Subcutaneous abdominal adipose tissue (tissue), 5 donors: ENCODE measurements around the gene C5orf22.
"Not testable (repeated sequence)": the region's sequence is repeated elsewhere in the genome, so short reads cannot be mapped to it uniquely, and the experiment has no call there.

Source experiments
- H3K27ac ChIP-seq: one replicate; pipeline ENCODE4 v1.7.0; 2013; ENCODE audit warnings: low read depth, mild to moderate bottlenecking, inconsistent platforms, low read length, moderate library complexity
- H3K27me3 ChIP-seq, 5 donors: one replicate each; pipeline ENCODE4 v1.7.0; 2013; ENCODE audit warnings: low read length in 5 of 5, inconsistent platforms in 1 of 5; ENCODE audit not compliant: control insufficient read depth in 5 of 5, insufficient read depth in 4 of 5
- H3K36me3 ChIP-seq, 5 donors: one replicate each; pipeline ENCODE4 v1.7.0; 2013; ENCODE audit warnings: low read length in 5 of 5; ENCODE audit not compliant: control insufficient read depth in 5 of 5, insufficient read depth in 5 of 5
- H3K4me1 ChIP-seq, 5 donors: one replicate each; pipeline ENCODE4 v1.7.0; 2013; ENCODE audit warnings: low read length in 5 of 5, mild to moderate bottlenecking in 3 of 5, moderate library complexity in 1 of 5; ENCODE audit not compliant: control insufficient read depth in 5 of 5, insufficient read depth in 5 of 5
- H3K4me3 ChIP-seq, 5 donors: one replicate each; pipeline ENCODE4 v1.7.0; 2013; ENCODE audit warnings: low read length in 5 of 5, low read depth in 1 of 5
- H3K9ac ChIP-seq, 5 donors: one replicate each; pipeline ENCODE4 v1.7.0; 2013; ENCODE audit warnings: low read length in 5 of 5, mild to moderate bottlenecking in 4 of 5, moderate library complexity in 3 of 5
- H3K9me3 ChIP-seq, 5 donors: one replicate each; pipeline ENCODE4 v1.7.0; 2013; ENCODE audit warnings: low read length in 5 of 5; ENCODE audit not compliant: control insufficient read depth in 5 of 5
- donor health status: healthy.
- donor health status: healthy.
- donor health status: healthy.
- donor health status: healthy.
- donor health status: healthy.

The C5orf22 gene

GRCh38 chr5:31593665-31594064, 61.6 kb downstream of the C5orf22 start:
- H3K27me3 ChIP-seq, result peaks cover 0 to 4% (median 0%) of the 10 kb centered on the region in 5 donors
- no peak overlapping the region for H3K9ac ChIP-seq
- H3K4me1 ChIP-seq, result peaks cover 0 to 3% (median 0%) of the 10 kb centered on the region in 5 donors
- no peak overlapping the region for H3K4me3 ChIP-seq
- no peak overlapping the region for H3K27ac ChIP-seq
- no peaks in the 10 kb centered on the region for H3K9me3 ChIP-seq
- H3K36me3 ChIP-seq, result no peaks in the 10 kb centered on the region

GRCh38 chr5:31596354-31596753, 64.3 kb downstream of the C5orf22 start:
- Histone ChIP-seq H3K4me1 (peaks cover 0 to 3% (median 0%) of the 10 kb centered on the region in 5 donors), H3K9me3 (no peaks in the 10 kb centered on the region), H3K27me3 (peaks cover 0 to 4% (median 0%) of the 10 kb centered on the region in 5 donors), H3K36me3 (no peaks in the 10 kb centered on the region), H3K27ac (no peak overlapping the region), H3K9ac (no peak overlapping the region), H3K4me3 (no peak overlapping the region)

- Histone ChIP-seq H3K9me3 (no peaks in the 10 kb centered on the region), H3K4me1 (no peaks in the 10 kb centered on the region), H3K27ac (no peak overlapping the region), H3K4me3 (no peak overlapping the region), H3K9ac (no peak overlapping the region), H3K36me3 (no peaks in the 10 kb centered on the region), H3K27me3 (peaks cover 0 to 4% (median 0%) of the 10 kb centered on the region in 5 donors)
Measured at GRCh38 chr5:31598640-31599611, 66.8 kb downstream of the C5orf22 start.

GRCh38 chr5:31602305-31602704, 70.2 kb downstream of the C5orf22 start:
- H3K27me3 ChIP-seq, H3K9ac ChIP-seq, H3K27ac ChIP-seq, H3K9me3 ChIP-seq, H3K36me3 ChIP-seq, H3K4me3 ChIP-seq, H3K4me1 ChIP-seq: not testable (repeated sequence)

- Histone ChIP-seq H3K9ac (peak overlapping the region in 1 of 5 donors; percentile 3), H3K4me3 (no peak overlapping the region), H3K4me1 (no peaks in the 10 kb centered on the region), H3K36me3 (no peaks in the 10 kb centered on the region), H3K27ac (no peak overlapping the region), H3K9me3 (no peaks in the 10 kb centered on the region), H3K27me3 (no peaks in the 10 kb centered on the region)
Measured at GRCh38 chr5:31604240-31604639, 72.1 kb downstream of the C5orf22 start.

- no peak overlapping the region for H3K4me3 ChIP-seq
- H3K36me3 ChIP-seq, result no peaks in the 10 kb centered on the region
- no peaks in the 10 kb centered on the region for H3K4me1 ChIP-seq
- peak overlapping the region in 1 of 5 donors; percentile 3 for H3K9ac ChIP-seq
- no peaks in the 10 kb centered on the region for H3K27me3 ChIP-seq
- no peaks in the 10 kb centered on the region for H3K9me3 ChIP-seq
- H3K27ac ChIP-seq, result no peak overlapping the region
Measured at GRCh38 chr5:31604644-31605043, 72.5 kb downstream of the C5orf22 start.
